ENCODE measurements around the gene TUBA4B.

Gene TUBA4B

GRCh38 chr2:219213486-219214071 is 39.5 kb upstream of the TUBA4B start:
- no peaks in the 10 kb centered on the region for H3K79me2 ChIP-seq (ENCODE audit: insufficient read depth, low read depth)

GRCh38 chr2:219214141-219214540 is 38.9 kb upstream of the TUBA4B start:
- peaks cover 14% of the 10 kb centered on the region for H3K4me1 ChIP-seq (ENCODE audit: low read depth, poor library complexity, severe bottlenecking)
- no peak overlapping the region for H3K9ac ChIP-seq
- no peaks in the 10 kb centered on the region for H4K20me1 ChIP-seq (ENCODE audit: insufficient read depth)
- no peaks in the 10 kb centered on the region for H3K27me3 ChIP-seq (ENCODE audit: insufficient read depth, low read depth)
- no peak overlapping the region for H3K27ac ChIP-seq
- H3K4me2 ChIP-seq = no peak overlapping the region
- TF ChIP-seq CTCF (conservative IDR thresholded peaks at IDR 0.05; ENCODE audit: low read depth, low read length) = no peak
- H3K4me3 ChIP-seq (IDR thresholded peaks at IDR 0.05; ENCODE audit: insufficient read depth, low read depth, low read length) = no peak overlapping the region
- H3K79me2 ChIP-seq (ENCODE audit: insufficient read depth, low read depth) = no peaks in the 10 kb centered on the region
- H2AFZ ChIP-seq (ENCODE audit: low read depth) = no peak overlapping the region
- H3K36me3 ChIP-seq (ENCODE audit: insufficient read depth) = no peaks in the 10 kb centered on the region

More at GRCh38 chr2:219213486-219214071, 39.5 kb upstream of the TUBA4B start:
- no peak overlapping the region for H3K4me3 ChIP-seq (IDR thresholded peaks at IDR 0.05; ENCODE audit: insufficient read depth, low read depth, low read length)
- TF ChIP-seq CTCF (conservative IDR thresholded peaks at IDR 0.05; ENCODE audit: low read depth, low read length) = no peak
- H3K27ac ChIP-seq = no peak overlapping the region
- no peak overlapping the region for H3K4me2 ChIP-seq
- H3K4me1 ChIP-seq (ENCODE audit: low read depth, poor library complexity, severe bottlenecking) = peaks cover 14% of the 10 kb centered on the region
- no peaks in the 10 kb centered on the region for H4K20me1 ChIP-seq (ENCODE audit: insufficient read depth)
- no peak overlapping the region for H2AFZ ChIP-seq (ENCODE audit: low read depth)
- H3K27me3 ChIP-seq (ENCODE audit: insufficient read depth, low read depth) = no peaks in the 10 kb centered on the region
- no peak overlapping the region for H3K9ac ChIP-seq
- H3K36me3 ChIP-seq (ENCODE audit: insufficient read depth) = no peaks in the 10 kb centered on the region

- no peaks in the 10 kb centered on the region for H3K36me3 ChIP-seq (ENCODE audit: insufficient read depth)
- no peak overlapping the region for H2AFZ ChIP-seq (ENCODE audit: low read depth)
- H3K27ac ChIP-seq = no peak overlapping the region
- peaks cover 14% of the 10 kb centered on the region for H3K4me1 ChIP-seq (ENCODE audit: low read depth, poor library complexity, severe bottlenecking)
- H3K4me3 ChIP-seq (IDR thresholded peaks at IDR 0.05; ENCODE audit: insufficient read depth, low read depth, low read length) = no peak overlapping the region
- H3K79me2 ChIP-seq (ENCODE audit: insufficient read depth, low read depth) = no peaks in the 10 kb centered on the region
- no peak overlapping the region for H3K9ac ChIP-seq
- no peaks in the 10 kb centered on the region for H3K27me3 ChIP-seq (ENCODE audit: insufficient read depth, low read depth)
- TF ChIP-seq CTCF (conservative IDR thresholded peaks at IDR 0.05; ENCODE audit: low read depth, low read length) = no peak
- no peaks in the 10 kb centered on the region for H4K20me1 ChIP-seq (ENCODE audit: insufficient read depth)
- H3K4me2 ChIP-seq = no peak overlapping the region
Observed at GRCh38 chr2:219214786-219215185, 38.3 kb upstream of the TUBA4B start.

- Histone ChIP-seq H3K27me3 (ENCODE audit: insufficient read depth, low read depth) (no peaks in the 10 kb centered on the region), H3K4me3 (IDR thresholded peaks at IDR 0.05; ENCODE audit: insufficient read depth, low read depth, low read length) (no peak overlapping the region), H3K36me3 (ENCODE audit: insufficient read depth) (no peaks in the 10 kb centered on the region), H2AFZ (ENCODE audit: low read depth) (no peak overlapping the region), H3K9ac (no peak overlapping the region), H3K4me2 (no peak overlapping the region), H3K79me2 (ENCODE audit: insufficient read depth, low read depth) (no peaks in the 10 kb centered on the region), H3K27ac (no peak overlapping the region), H4K20me1 (ENCODE audit: insufficient read depth) (no peaks in the 10 kb centered on the region), H3K4me1 (ENCODE audit: low read depth, poor library complexity, severe bottlenecking) (peaks cover 14% of the 10 kb centered on the region)
- no peak for TF ChIP-seq CTCF (conservative IDR thresholded peaks at IDR 0.05; ENCODE audit: low read depth, low read length)
Observed at GRCh38 chr2:219215871-219216534, 37.0 kb upstream of the TUBA4B start.
